B cell (primary cell): ENCODE results near the gene ADGRD1.

Experiments used
- CTCF ChIP-seq: fragments of 200-600 bp; IDR thresholded peaks from one replicate; pipeline ENCODE4 v1.8.0; 2022; ENCODE audit warnings: antibody characterized with exemption, mild to moderate bottlenecking
- EZH2 ChIP-seq: IDR thresholded peaks from 2 replicates; pipeline ENCODE4 v1.6.1; 2012; ENCODE audit warnings: borderline replicate concordance, low read depth, mild to moderate bottlenecking, moderate library complexity, low read length; ENCODE audit not compliant: insufficient read depth, poor library complexity, severe bottlenecking

GRCh38 chr12:131140069-131140435 lies 186.3 kb downstream of the ADGRD1 start:
- TF ChIP-seq CTCF (no peak), EZH2 (no peak)
